Esophagus squamous epithelium (tissue), 4 donors: ENCODE data around the gene IFNL1.

Source experiments
- CTCF ChIP-seq, 6 experiments: fragments of 450-650 bp in 4 of 6; fragments of 200-600 bp in 2 of 6; sonication (generic) in 2 of 6; IDR thresholded peaks; one replicate each; pipeline ENCODE4 v1.5.1; 2016 to 2019; ENCODE audit warnings: antibody characterized with exemption in 6 of 6, mild to moderate bottlenecking in 4 of 6, moderate library complexity in 4 of 6
- POLR2A ChIP-seq, 4 donors: fragments of 450-650 bp; IDR thresholded peaks; one replicate each; pipeline ENCODE4 v1.6.1; 2017; ENCODE audit warnings: antibody characterized with exemption in 4 of 4, mild to moderate bottlenecking in 4 of 4, moderate library complexity in 3 of 4

GRCh38 chr19:39325778-39326665, 29.8 kb downstream of the IFNL1 start:
- TF ChIP-seq CTCF (IDR thresholded peaks at IDR 0.05) (no peak), POLR2A (IDR thresholded peaks at IDR 0.05) (no peak)
